ENCODE data around the gene PIK3R3. TPM values are rescaled to one million over a fixed set of nuclear protein-coding genes. Genes with fewer than 3 reads are reported as not detected.

PIK3R3 gene
- polyA plus RNA-seq, 2 of the 4 experiments (the other 2 are of a cell fraction) = 2.1 to 2.2 TPM

GRCh38 chr1:46166521-46167462 is 34.4 kb upstream of the PIK3R3 start:
- Histone ChIP-seq H3K4me1 (no peaks in the 10 kb centered on the region), H3K4me2 (no peak overlapping the region), H3K4me3 (no peak overlapping the region), H3K27ac (no peak overlapping the region), H3K9me3 (no peaks in the 10 kb centered on the region)
- FAIRE-seq = no peak
- no peak for TF ChIP-seq REST (IDR thresholded peaks at IDR 0.05)
- no peak for TF ChIP-seq MAZ (IDR thresholded peaks at IDR 0.05; ENCODE audit: borderline replicate concordance, low read depth, low read length)
- TF ChIP-seq CEBPB (IDR thresholded peaks at IDR 0.05) = no peak
- TF ChIP-seq CTCF (IDR thresholded peaks at IDR 0.05) = no peak
- TF ChIP-seq JUNB (IDR thresholded peaks at IDR 0.05) = no peak
- no peak for TF ChIP-seq HES2 (IDR thresholded peaks at IDR 0.05)
- TF ChIP-seq GATA3 (IDR thresholded peaks at IDR 0.05; ENCODE audit: borderline replicate concordance) = no peak
- TF ChIP-seq MAFK (IDR thresholded peaks at IDR 0.05; ENCODE audit: partially characterized antibody) = no peak
- TF ChIP-seq POLR2A (IDR thresholded peaks at IDR 0.05; ENCODE audit: low read length) = no peak
- TF ChIP-seq RARB (CRISPR knock-in tag; IDR thresholded peaks at IDR 0.05) = no peak
- no peak for TF ChIP-seq FOXS1 (CRISPR knock-in tag; IDR thresholded peaks at IDR 0.05)
- TF ChIP-seq RAD21 (conservative IDR thresholded peaks at IDR 0.05 in 1 of 2, IDR thresholded peaks at IDR 0.05 in 1 of 2) = no peak
- no peak for TF ChIP-seq USF2 (IDR thresholded peaks at IDR 0.05)
- TF ChIP-seq ESRRA (IDR thresholded peaks at IDR 0.05; ENCODE audit: borderline replicate concordance, low read length) = no peak
- TF ChIP-seq FOSB (CRISPR knock-in tag; IDR thresholded peaks at IDR 0.05) = no peak
- TF ChIP-seq TP53 (CRISPR knock-in tag; IDR thresholded peaks at IDR 0.05) = no peak
- no peak for DNase-seq (ENCODE audit: low read depth in 1 of 2, low spot score in 1 of 2)
- ChIA-PET CTCF (interaction anchor here (0.9 kb wide), 1 partner anchor 128 kb away, joined by 3 read pairs; no protein-coding TSS in a partner anchor), POLR2A (no interaction called here)
- WGBS (ENCODE audit: missing lambda C conversion rate) = 82% methylated on average over 45 of the region's 47 CpGs
- no peak for ATAC-seq

- Histone ChIP-seq H3K4me3 (no peak overlapping the region), H3K4me2 (no peak overlapping the region), H3K9me3 (no peaks in the 10 kb centered on the region), H3K4me1 (no peaks in the 10 kb centered on the region), H3K27ac (no peak overlapping the region)
- DNase-seq (ENCODE audit: low read depth in 1 of 2, low spot score in 1 of 2) (no peak), ATAC-seq (no peak), FAIRE-seq (no peak)
- 52% methylated on average over 1 of the region's 1 CpG for WGBS (ENCODE audit: missing lambda C conversion rate)
- TF ChIP-seq CTCF (IDR thresholded peaks at IDR 0.05) (no peak), ESRRA (IDR thresholded peaks at IDR 0.05; ENCODE audit: borderline replicate concordance, low read length) (no peak), GATA3 (IDR thresholded peaks at IDR 0.05; ENCODE audit: borderline replicate concordance) (no peak), KDM5A (IDR thresholded peaks at IDR 0.05) (no peak), POLR2AphosphoS2 (conservative IDR thresholded peaks at IDR 0.05; ENCODE audit: low read length) (no peak), MAX (IDR thresholded peaks at IDR 0.05) (no peak), USF2 (IDR thresholded peaks at IDR 0.05) (no peak), JUNB (IDR thresholded peaks at IDR 0.05) (no peak), TP53 (CRISPR knock-in tag; IDR thresholded peaks at IDR 0.05) (no peak), EHF (CRISPR knock-in tag; IDR thresholded peaks at IDR 0.05) (no peak), BCL3 (IDR thresholded peaks at IDR 0.05) (no peak), FOSL2 (IDR thresholded peaks at IDR 0.05) (no peak), FOSL2 (CRISPR knock-in tag; IDR thresholded peaks at IDR 0.05) (no peak), HOXB5 (CRISPR knock-in tag; IDR thresholded peaks at IDR 0.05) (no peak)
- ChIA-PET POLR2A (no interaction called here), CTCF (no interaction called here)
These were observed 27.8 kb upstream of the PIK3R3 start for GRCh38 chr1:46160212-46160611.

Measured in A549 (cell line).